Motor neuron (in vitro differentiated cells): ENCODE data around the gene ABCA13. TPM values are rescaled to one million over a fixed set of nuclear protein-coding genes. Genes with fewer than 3 reads are reported as not detected.

ENCODE experiments used
- ATAC-seq, 8 experiments: fragments of 200-7000 bp; cut with Tn5 transposase; replicated peaks in 6 of 8; 2 replicates each; pipeline ENCODE4 v1.8.0; 2021; ENCODE audit warnings: mild to moderate bottlenecking in 8 of 8, moderate library complexity in 8 of 8
- H3K27ac ChIP-seq, 2 donors: fragments of 250-450 bp; sonication (Bioruptor Pico); 2 replicates each; pipeline ENCODE4 v1.9.0; 2021; ENCODE audit warnings: antibody characterized with exemption in 2 of 2, mild to moderate bottlenecking in 2 of 2, moderate library complexity in 1 of 2
- H3K4me1 ChIP-seq, 2 donors: fragments of 250-450 bp; sonication (Bioruptor Pico); replicated peaks in 1 of 2; 2 replicates each; pipeline ENCODE4 v1.6.1; 2021; ENCODE audit warnings: antibody characterized with exemption in 2 of 2, mild to moderate bottlenecking in 2 of 2, moderate library complexity in 1 of 2
- H3K4me3 ChIP-seq, 5 donors: fragments of 250-450 bp; sonication (Bioruptor Pico); 2 replicates each; pipeline ENCODE4 v1.9.0; 2021; ENCODE audit warnings: antibody characterized with exemption in 5 of 5, mild to moderate bottlenecking in 5 of 5, moderate library complexity in 4 of 5
- WGBS, 10 experiments: fragments of 450-650 bp; shearing (Covaris generic); methylation state at CpG; one replicate each; pipeline ENCODE4 v1.0.0; 2022; 5-methylcytosine and 5-hydroxymethylcytosine counted together
- in situ Hi-C, 9 experiments: fragments of 400-800 bp; cut with MboI; loops; one replicate each; pipeline ENCODE4 v1.15.0; 2021; ENCODE audit warnings: low sequenced_read_pairs in 9 of 9, low pct_unique_long_range_greater_than_20kb in 2 of 9; ENCODE audit not compliant: unreplicated experiment in 9 of 9
- total RNA-seq, 8 experiments: library from RNA; unstranded; fragments of 300-600 nt; gene quantifications; 2 replicates each; pipeline versions ENCODE4 v1.2.3 to v1.2.4, GENCODE V29; 2022

ABCA13 gene
- total RNA-seq, 8 experiments from 2014 or later: 0.16 to 89.0 (median 1.0) TPM

DNA sequence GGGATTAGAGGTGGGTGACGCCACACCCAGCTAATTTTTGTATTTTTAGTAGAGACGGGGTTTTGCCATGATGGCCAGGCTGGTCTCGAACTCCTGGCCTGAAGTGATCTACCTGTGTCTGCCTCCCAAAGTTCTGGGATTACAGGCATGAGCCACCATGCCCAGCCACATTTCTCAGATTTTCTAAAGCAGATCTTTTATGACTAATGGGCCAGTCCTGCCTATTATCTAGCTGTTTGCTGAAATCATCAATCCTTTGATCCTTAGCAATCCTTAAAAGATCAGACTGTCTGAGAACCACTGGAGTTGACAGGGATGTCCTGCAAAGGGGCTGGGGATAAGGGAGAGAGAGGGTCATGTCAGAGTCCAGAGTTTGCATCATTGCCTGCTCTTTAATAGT is 21.2 kb upstream of the ABCA13 start:
- WGBS, 10 experiments: 48 to 83% (median 68%) methylated on average over 1 to 3 of the region's 3 CpGs; no CpG with 5 or more reads in 6 of the 10 experiments
- in situ Hi-C loops: no loop called here
- no peak overlapping the region for H3K27ac ChIP-seq
- no peak overlapping the region for H3K4me3 ChIP-seq
- no peak for ATAC-seq
- no peaks in the 10 kb centered on the region for H3K4me1 ChIP-seq

DNA sequence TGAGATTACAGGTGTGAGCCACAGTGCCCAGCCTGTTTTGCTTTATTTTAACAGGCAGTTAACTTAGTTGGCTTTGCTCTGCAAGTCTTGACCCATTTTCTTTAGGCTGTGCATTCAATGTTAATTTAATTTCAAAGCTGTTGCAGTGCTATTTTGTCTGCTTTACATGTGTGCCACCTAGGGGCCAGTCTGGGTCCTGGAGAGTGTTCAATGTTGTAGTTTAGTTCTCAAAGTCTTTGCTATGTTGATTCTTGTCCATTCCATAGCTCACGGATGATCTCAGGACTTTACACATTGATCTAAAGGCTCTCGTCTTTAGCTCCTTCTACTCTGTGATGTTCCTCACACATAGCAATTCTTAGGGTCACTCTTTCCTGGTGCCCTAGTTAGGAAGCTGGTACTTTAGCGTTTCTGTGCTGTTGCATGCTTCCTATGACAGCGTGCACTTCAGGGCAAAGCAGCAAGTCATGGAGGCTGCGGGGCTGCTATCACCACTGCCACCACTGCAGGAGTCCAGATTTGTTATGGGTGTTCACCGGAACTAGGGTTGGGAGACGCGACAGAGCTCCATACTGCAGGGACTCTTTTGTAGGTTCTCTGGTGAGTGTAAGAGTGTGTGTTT is 16.4 kb upstream of the ABCA13 start:
- H3K4me1 ChIP-seq: no peaks in the 10 kb centered on the region
- in situ Hi-C loops: no loop called here
- no peak overlapping the region for H3K27ac ChIP-seq
- no peak overlapping the region for H3K4me3 ChIP-seq
- 36 to 100% (median 79%) methylated on average over 3 to 7 of the region's 8 CpGs; no CpG with 5 or more reads in 4 of the 10 experiments for WGBS, 10 experiments
- ATAC-seq: peak in 4 of 8 experiments; percentile 65 to 97 (median 96)

DNA sequence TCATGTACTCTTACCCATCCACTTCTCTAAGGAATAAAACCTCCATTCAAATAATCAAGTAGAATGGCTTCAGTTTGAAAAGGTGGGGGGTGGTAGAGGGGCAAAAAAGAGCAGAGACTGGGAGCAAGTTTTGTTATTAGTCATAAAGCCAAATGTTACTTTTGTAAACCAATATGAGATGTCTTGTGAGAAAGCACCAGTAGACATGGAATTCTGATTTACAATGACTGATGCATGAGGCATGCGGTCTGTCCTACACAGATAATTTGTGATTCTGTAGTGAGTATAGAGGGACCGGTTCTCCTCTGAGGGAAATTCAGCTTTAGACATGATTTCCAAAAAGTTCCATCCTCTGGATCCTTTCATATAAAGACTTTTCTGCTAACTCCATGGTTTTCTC is 12.9 kb upstream of the ABCA13 start:
- H3K4me1 ChIP-seq: no peaks in the 10 kb centered on the region
- WGBS, 10 experiments: 22 to 100% (median 88%) methylated on average over 1 to 2 of the region's 2 CpGs; no CpG with 5 or more reads in 3 of the 10 experiments
- no peak overlapping the region for H3K4me3 ChIP-seq
- no peak for ATAC-seq
- in situ Hi-C loops: no loop called here
- no peak overlapping the region for H3K27ac ChIP-seq

DNA sequence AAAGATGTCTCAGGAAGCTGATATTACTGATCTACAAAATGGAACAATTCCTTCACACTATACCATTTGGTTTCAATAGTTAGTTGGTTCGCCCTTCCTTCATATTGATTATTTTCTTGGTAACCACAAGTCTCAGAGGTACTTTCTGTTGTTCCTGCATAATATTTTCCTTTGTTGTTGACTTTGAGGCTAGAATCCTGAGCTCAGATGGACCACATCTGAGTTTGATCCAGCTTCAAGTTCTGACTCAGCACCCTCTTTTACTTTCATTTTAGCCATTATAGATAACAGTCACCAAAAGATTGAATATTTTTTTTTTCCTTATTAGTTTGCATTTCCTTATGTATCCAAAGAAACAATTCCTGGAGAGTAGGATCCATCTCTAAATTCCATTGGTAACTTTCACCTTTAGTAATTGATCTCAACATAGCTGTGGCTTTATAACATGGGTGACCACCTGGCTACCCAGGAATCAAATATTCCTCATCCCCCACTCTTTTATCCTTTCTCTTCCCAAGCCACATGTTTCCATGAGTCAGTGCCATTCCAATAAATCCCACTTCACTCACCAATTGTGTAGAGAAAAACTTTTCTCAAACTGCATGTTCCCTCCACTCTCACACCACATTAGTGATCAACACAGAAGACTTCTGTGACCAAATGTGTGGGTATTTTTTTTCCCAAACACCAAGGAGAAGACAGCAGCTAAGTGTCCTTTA is 9.7 kb upstream of the ABCA13 start:
- Histone ChIP-seq H3K4me1 (no peaks in the 10 kb centered on the region), H3K4me3 (no peak overlapping the region), H3K27ac (no peak overlapping the region)
- 56 to 91% (median 75%) methylated on average over 1 of the region's 1 CpG; no CpG with 5 or more reads in 5 of the 10 experiments for WGBS, 10 experiments
- no peak for ATAC-seq
- in situ Hi-C loops: no loop called here

DNA sequence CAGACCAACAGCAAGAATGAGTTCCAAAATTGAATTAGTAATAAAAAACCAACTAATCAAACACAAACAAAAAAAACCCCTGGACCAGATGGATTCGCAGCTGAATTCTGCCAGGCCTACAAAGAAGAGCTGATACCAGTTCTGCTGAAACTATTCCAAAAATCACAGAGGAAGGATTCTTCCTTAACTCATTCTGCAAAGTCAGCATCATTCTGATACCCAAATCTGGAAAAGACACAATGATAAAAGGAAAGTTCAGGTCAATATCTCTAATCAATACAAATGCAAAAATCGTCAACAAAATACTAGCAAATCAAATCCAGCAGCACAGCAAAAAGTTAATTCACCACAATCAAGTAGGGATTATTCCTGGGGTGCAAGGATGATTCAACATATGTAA is 6.1 kb upstream of the ABCA13 start:
- no peak for ATAC-seq
- no peaks in the 10 kb centered on the region for H3K4me1 ChIP-seq
- no peak overlapping the region for H3K4me3 ChIP-seq
- in situ Hi-C loops: no loop called here
- no peak overlapping the region for H3K27ac ChIP-seq
- 27 to 100% (median 60%) methylated on average over 1 to 2 of the region's 2 CpGs; no CpG with 5 or more reads in 1 of the 10 experiments for WGBS, 10 experiments

DNA sequence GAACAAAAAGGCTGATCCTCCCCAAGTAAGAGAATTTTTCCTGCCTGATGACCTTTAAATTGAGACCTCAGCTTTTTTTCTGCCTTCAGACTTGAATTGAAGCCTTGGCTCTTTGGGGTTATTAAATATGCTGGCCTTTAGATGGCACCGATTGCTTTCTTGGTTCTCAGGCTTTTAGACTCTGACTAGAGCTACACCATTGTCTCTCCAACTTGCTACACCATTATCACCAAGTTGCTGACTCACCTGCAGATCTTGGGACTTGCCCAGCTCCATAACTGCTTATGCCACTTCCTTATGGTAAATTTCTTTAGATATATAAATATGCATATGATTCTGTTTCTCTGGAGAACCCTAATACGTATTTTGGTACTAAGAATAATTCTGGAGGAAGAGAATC is 3.1 kb upstream of the ABCA13 start:
- in situ Hi-C loops: no loop called here
- Histone ChIP-seq H3K4me1 (no peaks in the 10 kb centered on the region), H3K4me3 (no peak overlapping the region), H3K27ac (no peak overlapping the region)
- ATAC-seq: peak in 1 of 8 experiments; percentile 38
- 22 to 100% (median 62%) methylated on average over 2 of the region's 2 CpGs; no CpG with 5 or more reads in 4 of the 10 experiments for WGBS, 10 experiments

DNA sequence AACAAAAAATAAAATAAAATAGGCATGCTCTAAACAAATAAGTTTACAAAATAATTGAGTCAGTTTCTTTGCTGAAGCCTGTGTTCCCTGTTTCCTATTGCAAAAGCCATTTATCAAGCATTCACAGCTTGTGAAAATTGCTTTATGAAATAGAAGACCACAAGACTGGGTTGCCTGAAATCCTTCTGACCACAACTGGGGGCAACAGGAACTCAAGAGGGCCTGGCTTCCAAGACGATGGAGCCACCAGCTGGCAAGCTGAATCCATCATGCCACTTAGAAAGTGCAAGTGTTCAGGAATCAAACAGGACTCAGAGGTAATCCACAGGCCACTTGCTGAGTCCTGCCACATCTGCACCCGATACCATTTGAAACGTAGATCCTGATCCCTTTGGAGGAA is 752 bp upstream of the ABCA13 start:
- no peak for ATAC-seq
- Histone ChIP-seq H3K4me1 (no peaks in the 10 kb centered on the region), H3K4me3 (no peak overlapping the region), H3K27ac (no peak overlapping the region)
- in situ Hi-C loops: no loop called here
- 10 to 100% (median 83%) methylated on average over 1 to 3 of the region's 3 CpGs; no CpG with 5 or more reads in 1 of the 10 experiments for WGBS, 10 experiments

DNA sequence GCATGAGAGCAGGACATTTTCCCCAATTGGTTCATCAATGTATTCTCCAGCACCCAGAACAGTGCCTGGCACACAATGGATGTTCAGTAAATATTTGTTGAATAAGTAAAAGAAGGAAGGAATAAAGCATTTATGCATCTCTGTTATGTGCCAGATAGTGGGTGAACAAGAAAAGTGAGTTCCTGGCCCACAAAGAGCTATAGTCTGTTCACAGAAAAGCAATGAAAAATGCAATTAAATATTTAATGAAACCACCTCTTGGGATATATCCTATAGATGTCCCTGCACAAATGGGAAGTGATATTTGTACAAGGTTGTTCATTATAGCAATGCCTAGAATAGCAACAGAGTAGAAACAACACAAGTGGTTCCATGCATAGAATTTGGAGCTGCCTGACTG is 2.1 kb downstream of the ABCA13 start:
- H3K4me3 ChIP-seq: no peak overlapping the region
- ATAC-seq: peak in 1 of 8 experiments; percentile 23
- no peaks in the 10 kb centered on the region for H3K4me1 ChIP-seq
- in situ Hi-C loops: no loop called here
- no peak overlapping the region for H3K27ac ChIP-seq

DNA sequence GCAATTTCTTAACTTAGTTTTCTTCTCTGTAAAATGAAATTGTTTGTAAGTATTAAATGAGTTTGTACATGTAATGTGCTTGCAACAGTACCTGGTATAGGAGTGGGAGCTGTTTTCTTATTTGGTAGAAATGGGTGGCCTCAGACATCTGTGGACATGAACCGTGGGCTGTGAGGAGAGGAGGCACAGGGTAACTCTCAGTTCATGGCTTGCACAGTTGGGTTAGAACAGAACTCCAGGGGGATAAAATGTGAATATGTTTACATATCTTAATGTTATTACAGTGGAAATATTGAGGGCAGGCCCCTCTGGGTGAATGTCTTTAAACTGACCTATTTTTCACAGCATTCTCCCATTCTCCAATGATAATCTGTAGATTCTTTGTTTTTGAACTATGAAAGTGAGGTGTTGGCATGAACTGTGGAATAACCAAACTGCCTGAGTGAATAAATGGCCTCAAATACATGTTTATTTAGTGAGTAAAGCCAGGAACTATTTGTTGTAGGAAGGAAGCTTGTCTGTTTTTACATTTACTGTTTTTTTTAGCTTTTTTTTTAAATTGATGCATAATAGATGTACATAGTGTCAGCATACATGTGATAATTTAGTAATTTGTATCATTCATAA is 2.6 kb downstream of the ABCA13 start:
- no peak overlapping the region for H3K27ac ChIP-seq

DNA sequence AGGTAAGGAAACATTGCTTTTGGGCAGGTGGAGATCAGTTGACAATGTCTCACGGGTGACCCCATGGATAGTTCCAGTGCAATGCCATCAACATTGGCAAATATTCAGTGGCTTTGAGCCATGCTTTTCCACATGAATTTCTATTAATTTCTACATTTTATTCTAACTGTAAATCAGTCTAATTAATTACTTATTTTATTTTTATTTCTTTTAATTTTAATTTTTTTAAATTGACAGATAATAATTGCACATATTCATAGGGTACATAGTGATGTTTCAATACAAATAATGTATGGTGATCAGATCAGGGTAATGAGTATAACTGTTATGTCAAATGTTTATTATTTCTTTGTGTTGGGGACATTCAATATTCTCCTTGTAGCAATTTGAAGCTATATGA is 3.8 kb downstream of the ABCA13 start:
- no peak overlapping the region for H3K4me3 ChIP-seq
- no peak overlapping the region for H3K27ac ChIP-seq
- in situ Hi-C loops: no loop called here
- 17 to 100% (median 89%) methylated on average over 1 of the region's 1 CpG; no CpG with 5 or more reads in 3 of the 10 experiments for WGBS, 10 experiments
- no peaks in the 10 kb centered on the region for H3K4me1 ChIP-seq
- no peak for ATAC-seq

More for the DNA sequence above, 2.6 kb downstream of the ABCA13 start:
- in situ Hi-C loops: no loop called here
- 60 to 71% methylated on average over 1 of the region's 1 CpG; no CpG with 5 or more reads in 8 of the 10 experiments for WGBS, 10 experiments
- ATAC-seq: peak in 3 of 8 experiments; percentile 39 to 90 (median 55)
- no peak overlapping the region for H3K4me3 ChIP-seq
- H3K4me1 ChIP-seq: no peaks in the 10 kb centered on the region

DNA sequence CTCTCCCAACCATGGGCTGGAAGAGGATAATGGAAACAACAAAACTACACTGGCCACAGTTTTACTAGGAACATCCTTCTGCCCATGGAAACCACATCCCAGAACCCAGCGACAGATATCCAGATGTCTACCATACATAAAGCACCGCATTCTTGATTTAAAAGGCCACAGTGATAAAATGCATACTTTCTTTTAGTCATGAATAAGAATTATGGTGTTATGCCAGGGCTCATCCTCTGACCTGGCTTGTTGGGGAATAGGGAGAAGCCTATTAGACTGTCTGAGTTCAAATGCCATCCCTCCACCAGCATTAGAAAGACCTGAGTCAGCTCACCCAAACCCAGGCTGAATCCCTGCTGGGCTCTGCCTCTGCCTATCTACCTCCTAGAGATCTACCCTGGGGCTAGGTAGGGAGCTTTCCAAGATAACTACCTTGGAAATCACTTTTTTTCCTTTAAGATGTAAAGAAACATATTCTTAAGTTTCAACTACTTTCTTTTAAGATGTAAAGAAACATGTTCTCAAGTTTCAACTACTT is 5.2 kb downstream of the ABCA13 start:
- no peak overlapping the region for H3K4me3 ChIP-seq
- no peaks in the 10 kb centered on the region for H3K4me1 ChIP-seq
- H3K27ac ChIP-seq: no peak overlapping the region
- WGBS, 10 experiments: 14 to 100% (median 98%) methylated on average over 1 to 2 of the region's 2 CpGs; no CpG with 5 or more reads in 4 of the 10 experiments
- in situ Hi-C loops: no loop called here
- ATAC-seq: peak in 3 of 8 experiments; percentile 10 to 46 (median 13)

DNA sequence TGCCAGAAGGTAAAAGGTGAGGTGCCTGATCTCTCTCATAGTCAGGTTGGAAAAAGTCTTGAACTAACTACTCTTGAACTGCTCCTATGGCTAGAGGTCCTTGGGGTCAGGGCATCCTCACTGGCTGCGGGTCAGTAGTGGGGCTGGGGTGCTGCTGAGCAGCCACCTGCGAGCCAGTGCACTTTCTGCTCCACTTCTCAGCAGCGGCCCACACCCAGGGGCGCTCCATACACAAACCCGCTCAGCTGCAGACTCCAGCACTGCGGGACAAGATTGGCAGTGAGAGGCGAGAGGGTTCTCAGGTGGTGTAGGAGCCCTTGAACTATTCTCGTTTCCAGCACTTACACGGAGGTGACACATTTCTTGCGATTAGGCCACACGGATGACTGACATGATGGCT is 6.0 kb downstream of the ABCA13 start:
- Histone ChIP-seq H3K27ac (no peak overlapping the region), H3K4me3 (no peak overlapping the region), H3K4me1 (no peaks in the 10 kb centered on the region)
- WGBS, 10 experiments: 68 to 100% (median 97%) methylated on average over 2 to 8 of the region's 11 CpGs; no CpG with 5 or more reads in 3 of the 10 experiments
- ATAC-seq: no peak
- in situ Hi-C loops: no loop called here

DNA sequence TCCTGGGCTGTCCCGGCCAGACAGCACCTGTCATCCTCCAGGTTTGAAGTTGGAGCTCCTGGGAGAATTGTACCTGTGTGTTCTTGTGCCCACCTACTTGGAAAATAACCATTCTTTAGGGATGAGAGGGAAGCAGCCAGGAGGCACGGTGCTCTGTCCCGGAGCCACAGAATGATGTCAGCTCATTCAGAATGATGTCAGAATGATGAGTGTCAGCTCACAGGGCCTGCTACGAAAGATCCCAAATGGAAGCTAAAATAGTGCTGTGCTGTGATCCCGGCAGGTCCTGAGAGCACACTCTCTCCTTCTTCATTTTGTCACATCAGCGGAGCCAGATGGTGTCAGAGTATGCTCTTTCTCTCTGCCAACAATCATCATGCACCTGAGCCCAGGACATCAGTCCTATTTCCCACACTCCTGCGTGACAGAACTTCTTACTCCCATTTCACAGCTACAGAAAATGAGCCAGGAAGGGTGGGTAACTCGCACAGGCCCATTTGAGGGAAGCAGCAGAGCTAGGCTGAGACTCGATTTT is 8.3 kb downstream of the ABCA13 start:
- in situ Hi-C loops: no loop called here
- no peak overlapping the region for H3K27ac ChIP-seq
- peak in 5 of 8 experiments; percentile 34 to 90 (median 56) for ATAC-seq

More for the DNA sequence above, 8.3 kb downstream of the ABCA13 start:
- 67 to 100% (median 86%) methylated on average over 1 to 6 of the region's 9 CpGs; no CpG with 5 or more reads in 2 of the 10 experiments for WGBS, 10 experiments
- Histone ChIP-seq H3K4me3 (no peak overlapping the region), H3K4me1 (peaks cover 0 to 10% of the 10 kb centered on the region in 2 donors)
